COLO668 (cell line): Measurements from ENCODE around the gene ZNF568.

ENCODE experiments used
- DNase-seq: peaks from one replicate; lab custom pipeline; 2025; ENCODE audit not compliant: unreplicated experiment; lab: John Stamatoyannopoulos, UW

Gene ZNF568

GRCh38 chr19:36915992-36916830, at the start of gene ZNF568, which contains the start of gene ZNF829:
TSS of gene ZNF568 (plus strand) at chr19:36916332. CDS start at chr19:36922771, 6,439 bp downstream.
TSS of gene ZNF829 (minus strand) at chr19:36916291. CDS start at chr19:36915167, 1,124 bp downstream.
- DNase-seq, result peak; percentile 89

- no peak for DNase-seq
Observed at GRCh38 chr19:36876993-36877938, 38.9 kb upstream of the ZNF568 start.

- DNase-seq, result no peak
Observed at GRCh38 chr19:36891768-36892357, 24.3 kb upstream of the ZNF568 start.

- no peak for DNase-seq
Observed at GRCh38 chr19:36894849-36895383, 21.2 kb upstream of the ZNF568 start.

- DNase-seq, result no peak
Observed at GRCh38 chr19:36898422-36898821, 17.7 kb upstream of the ZNF568 start.

- DNase-seq, result no peak
Observed at GRCh38 chr19:36916991-36917390, 859 bp downstream of the ZNF568 start.

- DNase-seq, result no peak
Observed at GRCh38 chr19:36918090-36918489, 2.0 kb downstream of the ZNF568 start.

- DNase-seq, result no peak
Observed at GRCh38 chr19:36931684-36932083, 15.6 kb downstream of the ZNF568 start.

GRCh38 chr19:36939153-36939552, 23.0 kb downstream of the ZNF568 start:
- peak; percentile 0 for DNase-seq

- DNase-seq, result no peak
Observed at GRCh38 chr19:36950335-36951119, 34.4 kb downstream of the ZNF568 start.

GRCh38 chr19:36962346-36962745, 46.2 kb downstream of the ZNF568 start:
- no peak for DNase-seq

- DNase-seq, result peak; percentile 68
Observed at GRCh38 chr19:36963280-36963679, 47.1 kb downstream of the ZNF568 start.

GRCh38 chr19:36972571-36972970, 56.4 kb downstream of the ZNF568 start:
- no peak for DNase-seq

GRCh38 chr19:36973021-36973843, 57.1 kb downstream of the ZNF568 start:
- DNase-seq, result peak; percentile 88

- DNase-seq, result no peak
Observed at GRCh38 chr19:36973844-36974195, 57.7 kb downstream of the ZNF568 start.

GRCh38 chr19:36986131-36986530, 70.0 kb downstream of the ZNF568 start:
- no peak for DNase-seq

GRCh38 chr19:36986601-36987000, 70.5 kb downstream of the ZNF568 start:
- peak; percentile 23 for DNase-seq

GRCh38 chr19:36987091-36987490, 71.0 kb downstream of the ZNF568 start:
- DNase-seq, result peak; percentile 11

GRCh38 chr19:36997152-36997842, 81.2 kb downstream of the ZNF568 start:
- no peak for DNase-seq
